Heart right ventricle (tissue), 16 donors: Measurements from ENCODE around the gene UBA7. TPM values are rescaled to one million over a fixed set of nuclear protein-coding genes. Genes with fewer than 3 reads are reported as not detected.

ENCODE experiments used
- ATAC-seq, 8 donors: fragments of 200-7000 bp; cut with Tn5 transposase; one replicate each; pipeline ENCODE4 v1.9.1; 2020; ENCODE audit warnings: mild to moderate bottlenecking in 8 of 8, moderate library complexity in 8 of 8, moderate number of reproducible peaks in 1 of 8
- DNase-seq, 2 donors: peaks; one replicate each; pipeline ENCODE4 v3.0.0-alpha.2; 2020
- H3K27ac ChIP-seq, 10 donors: fragments of 200-600 bp; sonication (generic) in 2 of 10; one replicate each; pipeline versions ENCODE4 v1.5.0 to v1.8.0; 2020 to 2022; ENCODE audit warnings: mild to moderate bottlenecking in 3 of 10
- H3K27me3 ChIP-seq, 7 donors: fragments of 200-600 bp; one replicate each; pipeline ENCODE4 v1.8.0; 2021 to 2022; ENCODE audit warnings: mild to moderate bottlenecking in 2 of 7
- H3K36me3 ChIP-seq, 9 donors: fragments of 200-600 bp; sonication (generic) in 1 of 9; one replicate each; pipeline versions ENCODE4 v1.5.0 to v1.8.0; 2020 to 2022; ENCODE audit warnings: mild to moderate bottlenecking in 2 of 9
- H3K4me1 ChIP-seq, 9 donors: fragments of 200-600 bp; sonication (generic) in 1 of 9; one replicate each; pipeline versions ENCODE4 v1.5.0 to v1.8.0; 2020 to 2022; ENCODE audit warnings: mild to moderate bottlenecking in 4 of 9
- H3K4me3 ChIP-seq, 10 donors: fragments of 200-600 bp; sonication (generic) in 2 of 10; one replicate each; pipeline versions ENCODE4 v1.5.0 to v1.8.0; 2020 to 2022; ENCODE audit warnings: mild to moderate bottlenecking in 7 of 10, moderate library complexity in 2 of 10
- H3K9me3 ChIP-seq, 11 donors: fragments of 200-600 bp in 10 of 11; sonication (generic) in 2 of 11; one replicate each; pipeline versions ENCODE4 v1.5.0 to v1.8.0; 2013 to 2022; ENCODE audit warnings: mild to moderate bottlenecking in 2 of 11, control low read depth in 1 of 11, moderate library complexity in 1 of 11
- CTCF ChIP-seq, 9 donors: fragments of 200-600 bp; sonication (generic) in 2 of 9; IDR thresholded peaks; one replicate each; pipeline versions ENCODE4 v1.5.0 to v1.8.0; 2021 to 2022; ENCODE audit warnings: antibody characterized with exemption in 9 of 9, mild to moderate bottlenecking in 5 of 9, moderate library complexity in 1 of 9
- WGBS, 2 donors: extraction: QIAGEN DNeasy Blood & Tissue Kit; methylation state at CpG; one replicate each; pipeline ENCODE4 v1.1.7; 2013; ENCODE audit warnings: inconsistent platforms in 1 of 2; 5-methylcytosine and 5-hydroxymethylcytosine counted together
- intact Hi-C, 10 donors: fragments of 100-400 bp; cut with DNase I; formaldehyde crosslinking; loops; one replicate each; pipeline versions ENCODE4 v1.11.1 to v1.14.2; 2022
- long read RNA-seq, 3 donors: library from polyadenylated mRNA; unstranded; transcript quantifications; one replicate each; pipeline ENCODE4 v2.0.0, GENCODE V29; 2020 to 2021
- polyA plus RNA-seq, 2 donors: library from polyadenylated mRNA; stranded (reverse); fragments of 200-250 nt; gene quantifications; one replicate each; pipeline ENCODE4 v1.2.3, GENCODE V29; 2013
- total RNA-seq, 10 donors: library from RNA; stranded (reverse); fragmentation: NEBNext Ultra II Directional in 3 of 10; extraction: Animal tissue kit (Norgen Biotek cat#: 25700) in 3 of 10; gene quantifications; one replicate each; pipeline versions ENCODE4 v1.2.1 to v1.2.4, GENCODE V29; 2021 to 2023
- donor health status: Arrhythmogenic right ventricular cardiomyopathy.
- donor health status: ischemic (EF 13 %, LVEDD 7.1; RV severe dilation, severe dysfunction).
- donor health status: healthy with polysubstance abuse.
- donor health status: DM: no; HTN: yes; CAD: no.
- donor health status: DM: no; HTN: no; CAD: no.
- donor health status: ischemic (EF 25% LVEDD 6.9; RV normal size, moderate dysfunction).
- donor health status: ischemic (EF 25% LVEDD 5.7; RV mildly dilated, moderate dysfunction).
- donor health status: healthy.
- donor health status: DM: yes; HTN: yes; CAD: no.
- donor health status: Ischemic cardiomyopathy.
- donor health status: ischemic (EF 35%, LVEDD 5.7; RV mildly dilated, moderate dysfunction).
- donor health status: nonischemic (EF 11% LVEDD 7.7; RV severe dilation, severe dysfunction).
- donor health status: DM: yes; HTN: yes; CAD: no.
- donor health status: PGD.
- donor health status: ischemic (EF 29% LVEDD 5.4; RV normal size, mild dysfunction).
- donor health status: nonischemic (EF 23%, LVEDD 6.1; RV moderate dilation, normal function).

The UBA7 gene
- total RNA-seq (10 to 100 TPM; 13.1 to 47.0 (median 22.0) TPM), polyA plus RNA-seq (10 to 100 TPM; 12.0 to 57.6 TPM)
- long read RNA-seq, donor 1, partial matches to known transcripts = 1 of 5 reads
- long read RNA-seq, donor 1, other reads (novel, unspliced or antisense) = 4 of 5 reads
- long read RNA-seq, donor 2, partial matches to known transcripts = 7 of 13 reads
- long read RNA-seq, donor 2, other reads (novel, unspliced or antisense) = 5 of 13 reads
- long read RNA-seq, donor 3, partial matches to known transcripts = 3 of 14 reads
- long read RNA-seq, donor 3, other reads (novel, unspliced or antisense) = 11 of 14 reads

GRCh38 chr3:49813497-49814174, at the start of gene UBA7:
Gene UBA7, minus strand, starts transcription at chr3:49813953. Its CDS starts 166 bp downstream, at chr3:49813787.
- DNase-seq (peak; percentile 50 to 75), ATAC-seq (peak; percentile 81 to 94 (median 94))
- H3K27me3 ChIP-seq = no peaks in the 10 kb centered on the region
- H3K4me3 ChIP-seq = peak within 1 kb of the TSS; percentile 37 to 67 (median 58)
- no peak for TF ChIP-seq CTCF (IDR thresholded peaks at IDR 0.05)
- WGBS, 2 donors = 15 to 16% methylated on average over 9 of the region's 9 CpGs
- no peaks in the 10 kb centered on the region for H3K9me3 ChIP-seq
- peaks cover 0 to 41% (median 23%) of the 10 kb centered on the region in 9 donors for H3K36me3 ChIP-seq
- intact Hi-C loops = no loop called here
- H3K4me1 ChIP-seq = peaks cover 10 to 36% (median 27%) of the 10 kb centered on the region in 9 donors
- H3K27ac ChIP-seq = peak within 1 kb of the TSS; percentile 4 to 91 (median 83)

GRCh38 chr3:49859576-49860305, 46.0 kb upstream of the UBA7 start:
- TF ChIP-seq CTCF (IDR thresholded peaks at IDR 0.05) = no peak
- Histone ChIP-seq H3K4me3 (no peak overlapping the region), H3K9me3 (no peaks in the 10 kb centered on the region), H3K4me1 (peaks cover 3 to 16% (median 14%) of the 10 kb centered on the region in 9 donors), H3K36me3 (no peaks in the 10 kb centered on the region), H3K27ac (no peak overlapping the region), H3K27me3 (peaks cover 0 to 19% (median 0%) of the 10 kb centered on the region in 7 donors)
- intact Hi-C loops = loop anchor here in 5 of 10 donors (5.0 to 10.0 kb wide), 2 partner anchors 43 to 45 kb away; partner anchors contain the start of gene MST1R (in 5 of the 5)
- ATAC-seq (no peak), DNase-seq (no peak)
- WGBS, 2 donors = 80 to 83% methylated on average over 12 of the region's 12 CpGs

GRCh38 chr3:49856181-49857005, 42.6 kb upstream of the UBA7 start, which contains the start of gene TRAIP:
Gene TRAIP, minus strand, starts transcription at chr3:49856564. Its CDS starts 111 bp downstream, at chr3:49856453.
- Histone ChIP-seq H3K9me3 (no peaks in the 10 kb centered on the region), H3K36me3 (no peaks in the 10 kb centered on the region), H3K4me3 (peak within 1 kb of the TSS; percentile 1 to 81 (median 66)), H3K27ac (peak within 1 kb of the TSS; percentile 50 to 92 (median 82)), H3K4me1 (peaks cover 3 to 16% (median 14%) of the 10 kb centered on the region in 9 donors), H3K27me3 (no peaks in the 10 kb centered on the region)
- intact Hi-C loops = loop anchor here in 4 of 10 donors (5.0 to 10.0 kb wide), 2 partner anchors 46 to 48 kb away; partner anchors contain the start of gene MST1R (in 4 of the 4)
- ATAC-seq (peak; percentile 98 to 100 (median 99)), DNase-seq (peak; percentile 93 to 95)
- WGBS, 2 donors = 2% methylated on average over 52 of the region's 52 CpGs
- peak in 3 of 9 donors; percentile 17 to 29 (median 26) for TF ChIP-seq CTCF (IDR thresholded peaks at IDR 0.05)
